ENCODE data around the gene C1orf122. TPM values are rescaled to one million over a fixed set of nuclear protein-coding genes. Genes with fewer than 3 reads are reported as not detected.

Gene C1orf122
- total RNA-seq: 23.1 and 26.7 TPM in 2 replicates

DNA sequence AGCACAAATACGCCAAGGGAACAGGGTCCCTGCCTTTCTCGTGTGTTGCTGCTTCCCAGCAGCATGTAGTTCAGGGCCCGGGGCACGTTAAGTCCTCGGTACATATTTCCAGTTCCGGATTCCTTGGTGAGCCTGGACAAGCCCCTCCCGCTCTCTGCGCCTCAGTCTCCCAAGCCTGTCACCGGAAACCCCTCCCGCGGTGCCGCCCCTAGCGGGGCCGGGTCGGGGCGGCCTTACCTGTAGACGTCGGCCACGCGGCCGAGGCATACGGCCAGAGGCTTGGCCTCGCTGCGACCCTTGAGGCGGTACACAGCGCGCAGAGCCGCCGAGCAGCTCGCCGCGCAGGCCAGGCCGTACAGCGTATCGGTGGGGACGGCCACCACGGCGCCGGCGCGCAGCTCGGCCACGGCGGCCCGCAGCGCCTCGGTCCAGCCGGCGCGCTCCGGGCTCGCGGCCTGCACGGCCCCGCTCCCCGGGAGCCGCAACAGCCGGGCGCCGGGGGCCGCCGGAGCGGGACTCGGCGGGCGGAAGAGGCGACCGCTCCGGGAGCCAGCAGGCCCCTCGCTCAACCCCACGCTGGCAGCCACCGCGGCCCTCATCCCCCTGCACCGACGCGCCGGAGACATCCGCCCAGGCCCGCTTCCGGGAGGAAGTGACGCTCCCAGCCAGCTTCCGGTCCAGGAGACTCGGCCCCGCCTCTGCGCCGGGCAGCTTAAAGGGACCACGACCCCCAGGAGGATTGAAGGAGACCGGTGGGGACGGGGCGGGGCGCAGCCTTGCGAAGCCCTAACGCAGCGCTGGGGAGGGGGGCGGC lies at the start of gene C1orf122, which contains the start of gene YRDC:
Gene C1orf122, plus strand, starts transcription at position 236 of the 814 bp plus-strand sequence. CDS start 615 bp downstream, outside the sequence.
Gene YRDC, minus strand, starts transcription at position 654 of the 814 bp plus-strand sequence. Its CDS starts 28 bp downstream, at position 626.

DNA sequence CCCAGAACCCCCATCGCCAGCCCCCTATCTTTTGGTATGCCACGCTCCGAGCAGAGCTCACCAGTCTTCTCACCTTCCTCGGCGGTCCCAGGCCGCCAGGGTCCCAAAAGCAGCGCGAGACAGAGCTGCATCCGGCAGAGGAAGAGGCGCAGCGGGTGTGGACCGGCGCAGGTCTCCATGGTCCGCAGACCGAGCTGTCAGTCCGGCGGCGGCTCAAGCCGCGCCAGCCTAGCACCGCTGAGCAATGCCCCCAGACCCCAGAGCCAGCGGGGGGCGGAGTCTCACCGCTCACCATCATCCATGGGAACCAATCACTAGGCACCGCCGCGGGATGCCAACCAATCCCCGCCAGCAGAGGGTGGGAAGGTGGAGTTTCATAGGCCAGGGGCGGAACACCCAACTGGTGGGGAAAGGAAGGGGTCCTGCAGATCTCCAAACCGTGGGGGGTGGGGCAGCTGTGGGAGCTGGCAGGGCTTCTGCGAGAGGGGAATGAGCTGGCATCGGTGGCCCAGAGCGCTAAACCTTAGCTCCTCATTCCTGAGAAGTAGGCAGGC lies 42.6 kb upstream of the C1orf122 start, which contains the start of gene EPHA10:
Gene EPHA10, minus strand, starts transcription at position 233 of the 554 bp plus-strand sequence. Its CDS starts 54 bp downstream, at position 179.

DNA sequence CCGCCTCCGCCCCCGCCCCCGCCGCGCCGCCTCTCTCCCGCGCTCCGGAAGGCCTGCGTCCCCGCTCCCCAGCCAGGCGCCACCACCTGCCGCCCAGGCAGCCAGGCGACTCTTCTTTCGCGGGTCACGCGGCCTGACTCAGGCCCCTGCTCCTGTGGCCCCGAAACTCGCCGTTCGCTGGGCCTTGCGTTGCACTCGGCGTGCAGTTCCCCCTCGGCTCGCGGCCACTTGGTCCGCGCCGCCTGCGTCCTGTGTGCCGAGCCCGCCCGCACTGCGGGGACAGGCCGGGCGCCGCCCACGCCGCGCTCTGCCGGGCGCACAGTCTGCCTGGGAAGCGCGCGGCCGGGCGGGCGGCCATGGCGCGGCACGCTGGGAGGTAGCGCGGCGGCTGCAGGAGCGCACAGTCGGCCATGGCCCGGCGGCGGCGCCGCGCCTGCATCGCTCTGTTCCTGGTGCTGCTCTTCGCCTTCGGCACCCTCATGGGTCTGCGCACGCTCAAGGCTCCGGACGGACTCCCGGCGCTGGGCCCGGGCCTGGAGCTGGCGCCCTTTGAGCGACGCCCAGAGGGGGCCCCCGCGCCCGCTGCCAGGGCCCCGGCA lies 13.7 kb upstream of the C1orf122 start, which contains the start of gene MANEAL:
Gene MANEAL, plus strand, starts transcription at position 75 of the 599 bp plus-strand sequence. Its CDS starts 336 bp downstream, at position 411.

Other genes starting within 250 kb of the C1orf122 start
- gene GNL2, start 211.9 kb upstream of the C1orf122 start, total RNA-seq: 79.1 and 111 TPM in 2 replicates
- 0.06 TPM in 1 of 2 replicates, not detected in the other for gene RSPO1, start 172.9 kb upstream of the C1orf122 start, total RNA-seq
- 4.5 and 6.1 TPM in 2 replicates for gene CDCA8, start 115.3 kb upstream of the C1orf122 start, total RNA-seq
- not detected in 2 replicates for gene EPHA10, start 42.7 kb upstream of the C1orf122 start, total RNA-seq
- gene MANEAL, start 13.9 kb upstream of the C1orf122 start, total RNA-seq: 0.99 and 2.2 TPM in 2 replicates
- 10.3 and 12.4 TPM in 2 replicates for gene YRDC, start 418 bp downstream of the C1orf122 start, total RNA-seq
- gene MTF1, start 51.8 kb downstream of the C1orf122 start, total RNA-seq: 2.5 and 3.4 TPM in 2 replicates
- gene INPP5B, start 139.3 kb downstream of the C1orf122 start, total RNA-seq: 27.4 and 30.4 TPM in 2 replicates
- 105 and 109 TPM in 2 replicates for gene SF3A3, start 182.2 kb downstream of the C1orf122 start, total RNA-seq
- 8.9 and 10.6 TPM in 2 replicates for gene FHL3, start 197.7 kb downstream of the C1orf122 start, total RNA-seq
- 36.2 and 38.3 TPM in 2 replicates for gene UTP11, start 204.9 kb downstream of the C1orf122 start, total RNA-seq
- gene POU3F1, start 239.0 kb downstream of the C1orf122 start, total RNA-seq: not detected in 2 replicates

Data from aortic smooth muscle cell (primary cell).